Hepatocyte (in vitro differentiated cells): ENCODE measurements around the gene TMEM248.

Source experiments
- EZH2 ChIP-seq: fragments of 200-600 bp; sonication (generic); IDR thresholded peaks from 2 replicates; pipeline ENCODE4 v1.6.1; 2016; ENCODE audit warnings: antibody characterized with exemption, mild to moderate bottlenecking, borderline replicate concordance
- EZH2phosphoT487 ChIP-seq: fragments of 200-600 bp; sonication (generic); IDR thresholded peaks from one replicate; pipeline ENCODE4 v1.6.1; 2018; ENCODE audit warnings: antibody characterized with exemption, mild to moderate bottlenecking, low read depth, moderate library complexity; ENCODE audit not compliant: unreplicated experiment, severe bottlenecking
- TF ChIP-seq, protein P1 (sequence below): fragments of 200-600 bp; sonication (generic); IDR thresholded peaks from 2 replicates; pipeline ENCODE4 v1.5.1; 2016; ENCODE audit warnings: antibody characterized with exemption, mild to moderate bottlenecking; ENCODE audit not compliant: poor library complexity

DNA sequence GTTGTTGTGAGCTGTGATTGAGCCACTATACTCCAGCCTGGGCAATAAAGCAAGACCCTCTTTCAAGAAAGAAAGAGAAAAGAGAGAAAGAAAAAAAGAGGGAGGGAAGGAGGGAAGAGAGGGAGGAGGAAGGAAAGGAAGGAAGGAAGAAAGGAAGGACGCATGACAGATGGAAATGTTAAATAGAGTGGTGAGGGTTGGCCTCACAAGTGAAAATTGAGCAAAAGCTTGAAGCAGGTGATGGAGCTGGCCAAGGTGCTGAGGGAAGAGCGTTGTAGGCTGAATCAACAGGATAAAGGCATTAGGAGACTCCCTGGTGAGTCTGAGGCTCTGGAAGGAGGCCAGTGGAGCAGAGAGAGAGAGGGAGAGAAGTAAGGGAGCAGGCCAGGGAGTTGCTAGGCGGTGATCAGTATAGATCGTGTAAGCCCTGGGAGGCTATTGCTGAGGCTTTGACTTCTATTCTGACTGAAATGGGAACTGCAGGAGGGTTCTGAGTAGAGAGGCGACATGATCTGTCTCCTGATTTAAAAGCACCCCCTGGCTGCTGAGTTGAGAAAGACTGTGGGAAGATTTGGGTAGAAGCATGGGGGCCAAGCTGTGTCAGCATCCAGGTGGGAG, 26.5 kb upstream of the TMEM248 start:
- TF ChIP-seq, protein P1, sequence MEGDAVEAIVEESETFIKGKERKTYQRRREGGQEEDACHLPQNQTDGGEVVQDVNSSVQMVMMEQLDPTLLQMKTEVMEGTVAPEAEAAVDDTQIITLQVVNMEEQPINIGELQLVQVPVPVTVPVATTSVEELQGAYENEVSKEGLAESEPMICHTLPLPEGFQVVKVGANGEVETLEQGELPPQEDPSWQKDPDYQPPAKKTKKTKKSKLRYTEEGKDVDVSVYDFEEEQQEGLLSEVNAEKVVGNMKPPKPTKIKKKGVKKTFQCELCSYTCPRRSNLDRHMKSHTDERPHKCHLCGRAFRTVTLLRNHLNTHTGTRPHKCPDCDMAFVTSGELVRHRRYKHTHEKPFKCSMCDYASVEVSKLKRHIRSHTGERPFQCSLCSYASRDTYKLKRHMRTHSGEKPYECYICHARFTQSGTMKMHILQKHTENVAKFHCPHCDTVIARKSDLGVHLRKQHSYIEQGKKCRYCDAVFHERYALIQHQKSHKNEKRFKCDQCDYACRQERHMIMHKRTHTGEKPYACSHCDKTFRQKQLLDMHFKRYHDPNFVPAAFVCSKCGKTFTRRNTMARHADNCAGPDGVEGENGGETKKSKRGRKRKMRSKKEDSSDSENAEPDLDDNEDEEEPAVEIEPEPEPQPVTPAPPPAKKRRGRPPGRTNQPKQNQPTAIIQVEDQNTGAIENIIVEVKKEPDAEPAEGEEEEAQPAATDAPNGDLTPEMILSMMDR = peak; percentile 7
- TF ChIP-seq EZH2phosphoT487 (no peak), EZH2 (no peak)
